HL-60 (cell line): ENCODE data around the gene AP3D1.
A peak's percentile ranks its signal among the peaks of the same experiment; 100 is the strongest.

Source experiments
- DNase-seq, 2 experiments: peaks; one replicate each; pipeline ENCODE4 v3.0.0-alpha.2; 2010 to 2020; ENCODE audit warnings: low read depth in 1 of 2, low spot score in 1 of 2
- H3K27ac ChIP-seq: fragments of 250-450 bp; sonication (Bioruptor Pico); replicated peaks from 2 replicates; pipeline ENCODE4 v1.5.1; 2020; ENCODE audit warnings: mild to moderate bottlenecking, moderate library complexity
- H3K27me3 ChIP-seq: fragments of 250-450 bp; sonication (Bioruptor Pico); 2 replicates; pipeline ENCODE4 v1.5.1; 2021; ENCODE audit warnings: mild to moderate bottlenecking, moderate library complexity; ENCODE audit not compliant: insufficient read depth, poor library complexity, severe bottlenecking
- H3K4me3 ChIP-seq: replicated peaks from 2 replicates; pipeline ENCODE4 v1.5.1; 2011; ENCODE audit warnings: mild to moderate bottlenecking, control low read depth, low read length; ENCODE audit not compliant: insufficient read depth
- CTCF ChIP-seq: IDR thresholded peaks from one replicate; pipeline ENCODE4 v1.5.1; 2011; ENCODE audit warnings: low read length, control low read depth, inconsistent platforms; ENCODE audit not compliant: insufficient read depth
- GABPA ChIP-seq: IDR thresholded peaks from 2 replicates; pipeline ENCODE4 v1.6.1; 2012; ENCODE audit warnings: low read depth
- POLR2AphosphoS5 ChIP-seq: IDR thresholded peaks from 2 replicates; pipeline ENCODE4 v1.6.1; 2012; ENCODE audit warnings: low read depth
- REST ChIP-seq: IDR thresholded peaks from 2 replicates; pipeline ENCODE4 v1.6.1; 2012; ENCODE audit warnings: low read depth; ENCODE audit not compliant: insufficient replicate concordance
- SPI1 ChIP-seq: IDR thresholded peaks from 2 replicates; pipeline ENCODE4 v1.6.1; 2012; ENCODE audit warnings: low read depth, mild to moderate bottlenecking, borderline replicate concordance

The AP3D1 gene

DNA sequence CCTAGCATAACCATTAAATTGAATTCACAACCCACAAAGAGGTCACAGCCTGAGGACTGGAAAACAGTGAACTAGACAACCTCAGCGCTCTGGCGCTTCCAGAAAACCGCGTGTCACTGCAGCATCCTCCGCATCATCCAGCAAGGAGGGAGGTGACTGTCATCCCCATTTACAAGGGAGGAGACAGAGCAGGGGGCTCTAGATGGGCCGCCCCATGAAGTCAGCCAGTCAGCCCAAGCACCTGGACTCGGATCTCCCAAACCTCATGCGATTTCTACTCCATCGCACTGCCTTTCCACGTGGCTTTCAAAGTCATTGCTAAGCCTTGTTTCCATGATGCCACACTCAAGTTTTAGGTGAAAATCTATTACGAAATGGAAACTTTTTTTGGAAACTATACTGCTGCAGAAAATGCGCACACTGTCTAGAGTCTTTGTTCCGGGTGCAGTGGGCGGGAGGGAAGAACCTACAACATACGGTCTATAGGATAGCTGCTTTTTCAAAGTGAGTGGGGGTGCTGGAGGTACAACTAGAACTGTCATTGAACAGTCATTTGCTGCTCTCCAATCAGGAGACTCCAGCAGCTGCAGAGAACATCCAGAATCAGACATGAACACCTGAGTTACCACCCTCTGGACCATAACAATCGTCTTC is 2.8 kb downstream of the AP3D1 start:
- DNase-seq = no peak
- no peak for TF ChIP-seq GABPA
- no peak for TF ChIP-seq SPI1
- no peak for TF ChIP-seq CTCF
- no peak for TF ChIP-seq POLR2AphosphoS5
- no peak for TF ChIP-seq REST

GRCh38 chr19:2145831-2146241 is 5.5 kb downstream of the AP3D1 start:
- no peak for DNase-seq
- Histone ChIP-seq H3K27ac (no peak overlapping the region), H3K4me3 (no peak overlapping the region), H3K27me3 (no peaks in the 10 kb centered on the region)
- TF ChIP-seq SPI1 (no peak), CTCF (no peak), REST (peak; percentile 81)

More for the DNA sequence above, 2.8 kb downstream of the AP3D1 start:
- H3K4me3 ChIP-seq = no peak overlapping the region
- H3K27ac ChIP-seq = no peak overlapping the region
- H3K27me3 ChIP-seq = no peaks in the 10 kb centered on the region

DNA sequence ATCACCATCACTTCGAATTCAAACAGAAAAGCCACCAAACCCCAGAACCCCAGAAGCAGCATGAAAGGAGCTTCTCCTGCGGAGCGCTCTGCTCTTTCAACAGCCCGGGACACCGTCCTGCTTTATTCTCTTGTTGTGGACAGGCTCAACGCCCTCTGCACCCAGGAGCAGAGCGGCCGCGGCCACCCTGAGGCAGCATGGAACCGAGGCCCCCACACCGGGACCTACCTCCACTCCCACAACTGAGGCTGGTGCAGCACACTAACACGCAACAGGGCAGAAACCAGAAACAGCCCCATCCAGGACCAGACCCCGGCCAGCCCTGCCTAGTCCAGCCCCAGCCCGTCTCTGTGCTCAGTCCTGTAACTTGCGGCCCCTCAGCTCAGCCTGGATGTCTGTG is 7.2 kb downstream of the AP3D1 start:
- H3K27ac ChIP-seq = no peak overlapping the region
- DNase-seq = no peak
- H3K4me3 ChIP-seq = no peak overlapping the region
- no peaks in the 10 kb centered on the region for H3K27me3 ChIP-seq
- TF ChIP-seq SPI1 = no peak
- TF ChIP-seq GABPA = no peak
- TF ChIP-seq POLR2AphosphoS5 = no peak
- no peak for TF ChIP-seq CTCF
- no peak for TF ChIP-seq REST
